ENCODE results near the gene PRKCE. TPM values are rescaled to one million over a fixed set of nuclear protein-coding genes. Genes with fewer than 3 reads are reported as not detected.

PRKCE gene
- polyA plus RNA-seq, 3 donors = 1.3 to 7.7 (median 2.3) TPM

DNA sequence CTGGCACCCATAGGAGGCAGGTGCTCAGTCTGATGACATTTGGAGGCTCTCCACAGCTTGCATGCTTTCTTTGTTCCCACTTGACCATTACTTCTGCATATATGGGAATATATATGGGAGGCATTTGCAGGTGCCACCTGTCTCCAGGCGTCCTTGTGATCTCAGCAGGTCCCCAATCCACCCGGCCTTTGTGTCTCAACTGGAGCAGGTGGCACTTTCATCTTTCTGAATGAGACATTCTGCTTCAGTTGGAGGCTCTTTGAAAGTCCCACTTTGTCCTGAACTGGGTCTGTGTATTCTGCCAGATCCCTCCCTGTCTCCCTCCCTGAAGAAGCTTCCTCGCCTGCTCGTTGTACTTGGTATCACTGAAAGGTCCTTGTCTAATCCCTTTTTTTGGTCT, 327.6 kb downstream of the PRKCE start:
- H3K4me3 ChIP-seq (replicated peaks in 1 of 3; ENCODE audit: low read depth in 2 of 3, low read length in 3 of 3) = no peak overlapping the region
- Mint-ChIP-seq H3K9me3 (no peaks in the 10 kb centered on the region), H3K27ac (no peak overlapping the region), H3K4me3 (no peak overlapping the region), H3K27me3 (ENCODE audit: low read depth in 3 of 3) (peaks cover 0 to 4% (median 0%) of the 10 kb centered on the region in 3 donors), H3K36me3 (peaks cover 34 to 42% of the 10 kb centered on the region in 2 donors), H3K4me1 (no peaks in the 10 kb centered on the region)
- intact Hi-C loops (cut with micrococcal nuclease) = no loop called here
- H2AFZ ChIP-seq (ENCODE audit: insufficient read depth, low read depth, low read length, poor library complexity, severe bottlenecking) = no peak overlapping the region
- H3K9me3 ChIP-seq (replicated peaks in 1 of 2; ENCODE audit: control insufficient read depth in 1 of 2, insufficient read depth in 1 of 2, low read length in 2 of 2) = no peaks in the 10 kb centered on the region
- H3K4me2 ChIP-seq (replicated peaks; ENCODE audit: extremely low read depth, low read length, poor library complexity, severe bottlenecking) = no peak overlapping the region
- no peaks in the 10 kb centered on the region for H4K20me1 ChIP-seq (ENCODE audit: insufficient read depth, low read length)
- H3K9ac ChIP-seq (ENCODE audit: insufficient read depth, low read length, poor library complexity, severe bottlenecking) = no peak overlapping the region
- no peaks in the 10 kb centered on the region for H3K27me3 ChIP-seq (ENCODE audit: control insufficient read depth in 2 of 2, insufficient read depth in 2 of 2, low read length in 2 of 2)
- TF ChIP-seq, protein P1, sequence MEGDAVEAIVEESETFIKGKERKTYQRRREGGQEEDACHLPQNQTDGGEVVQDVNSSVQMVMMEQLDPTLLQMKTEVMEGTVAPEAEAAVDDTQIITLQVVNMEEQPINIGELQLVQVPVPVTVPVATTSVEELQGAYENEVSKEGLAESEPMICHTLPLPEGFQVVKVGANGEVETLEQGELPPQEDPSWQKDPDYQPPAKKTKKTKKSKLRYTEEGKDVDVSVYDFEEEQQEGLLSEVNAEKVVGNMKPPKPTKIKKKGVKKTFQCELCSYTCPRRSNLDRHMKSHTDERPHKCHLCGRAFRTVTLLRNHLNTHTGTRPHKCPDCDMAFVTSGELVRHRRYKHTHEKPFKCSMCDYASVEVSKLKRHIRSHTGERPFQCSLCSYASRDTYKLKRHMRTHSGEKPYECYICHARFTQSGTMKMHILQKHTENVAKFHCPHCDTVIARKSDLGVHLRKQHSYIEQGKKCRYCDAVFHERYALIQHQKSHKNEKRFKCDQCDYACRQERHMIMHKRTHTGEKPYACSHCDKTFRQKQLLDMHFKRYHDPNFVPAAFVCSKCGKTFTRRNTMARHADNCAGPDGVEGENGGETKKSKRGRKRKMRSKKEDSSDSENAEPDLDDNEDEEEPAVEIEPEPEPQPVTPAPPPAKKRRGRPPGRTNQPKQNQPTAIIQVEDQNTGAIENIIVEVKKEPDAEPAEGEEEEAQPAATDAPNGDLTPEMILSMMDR (IDR thresholded peaks at IDR 0.05) = no peak
- WGBS (ENCODE audit: insufficient coverage) = 93% methylated on average over 2 of the region's 4 CpGs
- no peaks in the 10 kb centered on the region for H3K4me1 ChIP-seq (ENCODE audit: control insufficient read depth in 1 of 2, insufficient read depth in 2 of 2, low read length in 2 of 2)
- peaks cover 4 to 50% of the 10 kb centered on the region in 2 donors for H3K36me3 ChIP-seq (replicated peaks in 1 of 2; ENCODE audit: control insufficient read depth in 1 of 2, insufficient read depth in 2 of 2, low read length in 2 of 2)
- no peaks in the 10 kb centered on the region for H3K79me2 ChIP-seq (ENCODE audit: insufficient read depth, low read length)
- no peak overlapping the region for H3K27ac ChIP-seq (ENCODE audit: low read depth in 1 of 2, low read length in 2 of 2)
- DNase-seq = no peak

DNA sequence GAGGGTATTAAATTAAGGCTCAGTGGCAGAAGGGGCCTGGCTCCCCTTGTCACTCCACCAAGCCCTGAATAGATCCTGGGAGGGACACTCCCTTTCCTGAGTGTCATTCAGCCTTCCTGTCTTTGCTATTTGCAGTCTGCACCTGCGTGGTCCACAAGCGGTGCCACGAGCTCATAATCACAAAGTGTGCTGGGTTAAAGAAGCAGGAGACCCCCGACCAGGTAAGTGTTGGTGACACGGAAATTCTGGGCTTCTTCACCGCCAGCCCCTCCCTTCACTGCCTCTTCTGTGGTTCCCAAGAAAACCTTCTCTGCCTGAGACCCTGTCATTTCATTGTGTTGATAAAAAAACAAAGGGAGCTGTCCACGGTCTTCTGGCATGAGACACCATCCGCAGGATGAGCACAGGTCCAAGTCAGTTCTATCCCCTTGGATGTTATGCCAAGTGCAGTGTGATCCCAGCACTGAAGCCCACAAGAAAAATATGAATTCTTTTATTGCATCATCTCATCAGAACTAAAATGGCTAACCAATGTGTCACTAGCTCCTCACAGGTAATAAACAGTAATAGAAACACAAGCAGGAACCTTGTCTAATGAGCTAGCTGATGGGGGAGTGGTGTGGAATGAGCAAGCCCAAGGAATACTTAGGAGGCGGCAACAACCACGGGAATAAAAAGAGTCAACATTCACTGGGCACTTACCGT, 328.8 kb downstream of the PRKCE start:
- Mint-ChIP-seq H3K9me3 (no peaks in the 10 kb centered on the region), H3K27ac (no peak overlapping the region)

More for the DNA sequence above, 328.8 kb downstream of the PRKCE start:
- H3K79me2 ChIP-seq (ENCODE audit: insufficient read depth, low read length) = no peaks in the 10 kb centered on the region
- Mint-ChIP-seq H3K4me1 (peaks cover 8% of the 10 kb centered on the region), H3K4me3 (no peak overlapping the region), H3K27me3 (ENCODE audit: low read depth in 3 of 3) (peaks cover 0 to 2% (median 1%) of the 10 kb centered on the region in 3 donors), H3K36me3 (peaks cover 42 to 49% of the 10 kb centered on the region in 2 donors)
- H3K27ac ChIP-seq (ENCODE audit: low read depth in 1 of 2, low read length in 2 of 2) = no peak overlapping the region
- H3K4me1 ChIP-seq (ENCODE audit: control insufficient read depth in 1 of 2, insufficient read depth in 2 of 2, low read length in 2 of 2) = peaks cover 5 to 8% of the 10 kb centered on the region in 2 donors
- DNase-seq = no peak
- intact Hi-C loops (cut with micrococcal nuclease) = no loop called here
- no peak overlapping the region for H2AFZ ChIP-seq (ENCODE audit: insufficient read depth, low read depth, low read length, poor library complexity, severe bottlenecking)
- peaks cover 4 to 50% of the 10 kb centered on the region in 2 donors for H3K36me3 ChIP-seq (replicated peaks in 1 of 2; ENCODE audit: control insufficient read depth in 1 of 2, insufficient read depth in 2 of 2, low read length in 2 of 2)
- 69% methylated on average over 5 of the region's 11 CpGs for WGBS (ENCODE audit: insufficient coverage)
- TF ChIP-seq, protein P1 (IDR thresholded peaks at IDR 0.05) = no peak
- no peaks in the 10 kb centered on the region for H3K9me3 ChIP-seq (replicated peaks in 1 of 2; ENCODE audit: control insufficient read depth in 1 of 2, insufficient read depth in 1 of 2, low read length in 2 of 2)
- no peak overlapping the region for H3K4me3 ChIP-seq (replicated peaks in 1 of 3; ENCODE audit: low read depth in 2 of 3, low read length in 3 of 3)
- H4K20me1 ChIP-seq (ENCODE audit: insufficient read depth, low read length) = no peaks in the 10 kb centered on the region
- H3K4me2 ChIP-seq (replicated peaks; ENCODE audit: extremely low read depth, low read length, poor library complexity, severe bottlenecking) = no peak overlapping the region
- H3K9ac ChIP-seq (ENCODE audit: insufficient read depth, low read length, poor library complexity, severe bottlenecking) = no peak overlapping the region
- H3K27me3 ChIP-seq (ENCODE audit: control insufficient read depth in 2 of 2, insufficient read depth in 2 of 2, low read length in 2 of 2) = no peaks in the 10 kb centered on the region
